ENCODE measurements around the gene IL6ST.

Gene IL6ST

DNA sequence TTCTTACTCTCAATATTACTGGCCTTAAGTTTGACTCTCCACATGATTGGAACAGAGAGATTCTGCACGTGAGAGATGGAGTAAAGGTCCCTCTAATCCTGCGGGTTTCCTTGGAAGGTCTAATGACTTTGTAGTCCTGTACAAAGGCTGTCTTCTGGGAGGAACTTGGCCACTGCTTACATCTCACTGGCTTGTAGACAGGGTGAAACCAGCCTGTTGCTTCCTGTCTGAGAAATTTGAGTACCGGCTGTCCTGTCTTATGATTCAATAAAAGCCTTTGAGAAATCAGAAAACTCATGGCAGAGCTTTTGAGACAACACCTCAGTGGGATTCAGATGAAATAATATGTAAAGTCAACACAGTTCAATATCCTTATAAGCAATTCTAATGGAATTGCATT is 100.6 kb downstream of the IL6ST start:
- DNase-seq (ENCODE audit: insufficient read length, low spot score), result no peak
- no peak for TF ChIP-seq POLR2A (IDR thresholded peaks at IDR 0.05; ENCODE audit: low read depth, low read length)
- no peak for TF ChIP-seq POU2F2 (IDR thresholded peaks at IDR 0.05; ENCODE audit: low read depth, low read length)
- no peak for TF ChIP-seq POLR2AphosphoS5 (IDR thresholded peaks at IDR 0.05; ENCODE audit: low read depth, low read length)
- TF ChIP-seq TAF1 (IDR thresholded peaks at IDR 0.05; ENCODE audit: low read depth, low read length), result no peak
- TF ChIP-seq PAX5 (IDR thresholded peaks at IDR 0.05; ENCODE audit: insufficient read depth, low read length, severe bottlenecking), result no peak
- TF ChIP-seq SPI1 (IDR thresholded peaks at IDR 0.05; ENCODE audit: low read depth, low read length), result no peak
- no peak for FAIRE-seq

DNA sequence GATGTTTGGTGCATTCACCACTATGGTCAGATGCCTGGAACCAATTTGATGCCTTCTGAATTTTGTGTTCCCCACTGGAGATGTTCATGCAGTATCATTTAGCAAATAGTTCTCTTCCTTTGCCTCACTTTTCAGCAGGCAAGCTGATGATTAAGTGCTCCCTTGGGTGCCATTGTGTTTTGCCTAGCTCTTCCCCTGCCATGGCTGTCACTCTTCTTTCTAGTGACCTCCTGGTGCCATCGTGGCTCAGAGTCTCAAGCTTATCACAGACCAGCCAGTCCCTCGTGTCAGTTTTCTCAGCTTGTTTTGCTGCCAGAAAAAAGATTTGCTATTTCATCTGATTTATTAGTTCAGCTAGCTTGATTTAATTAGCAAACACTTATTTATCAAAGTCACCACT is 102.3 kb downstream of the IL6ST start:
- no peak for TF ChIP-seq SPI1 (IDR thresholded peaks at IDR 0.05; ENCODE audit: low read depth, low read length)
- TF ChIP-seq POLR2AphosphoS5 (IDR thresholded peaks at IDR 0.05; ENCODE audit: low read depth, low read length), result no peak
- TF ChIP-seq POLR2A (IDR thresholded peaks at IDR 0.05; ENCODE audit: low read depth, low read length), result no peak
- TF ChIP-seq POU2F2 (IDR thresholded peaks at IDR 0.05; ENCODE audit: low read depth, low read length), result no peak
- no peak for TF ChIP-seq TAF1 (IDR thresholded peaks at IDR 0.05; ENCODE audit: low read depth, low read length)
- TF ChIP-seq PAX5 (IDR thresholded peaks at IDR 0.05; ENCODE audit: insufficient read depth, low read length, severe bottlenecking), result no peak
- FAIRE-seq (no peak), DNase-seq (ENCODE audit: insufficient read length, low spot score) (no peak)

GRCh38 chr5:55888205-55888604 is 106.6 kb downstream of the IL6ST start:
- FAIRE-seq, result no peak
- TF ChIP-seq POU2F2 (IDR thresholded peaks at IDR 0.05; ENCODE audit: low read depth, low read length) (no peak), POLR2AphosphoS5 (IDR thresholded peaks at IDR 0.05; ENCODE audit: low read depth, low read length) (no peak), PAX5 (IDR thresholded peaks at IDR 0.05; ENCODE audit: insufficient read depth, low read length, severe bottlenecking) (no peak), POLR2A (IDR thresholded peaks at IDR 0.05; ENCODE audit: low read depth, low read length) (no peak), SPI1 (IDR thresholded peaks at IDR 0.05; ENCODE audit: low read depth, low read length) (no peak), TAF1 (IDR thresholded peaks at IDR 0.05; ENCODE audit: low read depth, low read length) (no peak)
- DNase-seq (ENCODE audit: insufficient read length, low spot score), result no peak

DNA sequence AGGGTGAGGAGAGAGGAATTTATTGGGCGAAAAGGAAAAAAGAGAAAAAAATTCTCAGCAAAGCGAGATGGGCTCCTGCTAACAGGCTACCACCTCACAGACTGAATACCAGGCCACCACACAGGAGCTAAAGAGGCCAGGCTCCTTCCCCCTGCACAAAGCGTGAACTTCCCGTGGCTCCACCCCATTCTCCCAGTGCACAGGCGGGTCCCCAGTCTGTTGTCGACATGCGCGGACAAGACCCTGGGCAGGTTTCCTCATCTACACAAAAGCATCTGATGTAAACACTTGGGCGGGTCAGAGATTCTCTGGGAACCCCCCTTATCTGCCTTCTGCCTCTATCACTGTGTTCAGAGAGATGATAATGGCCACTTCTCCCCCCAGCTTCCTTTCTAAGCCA is 109.4 kb downstream of the IL6ST start:
- DNase-seq (ENCODE audit: insufficient read length, low spot score), result no peak
- no peak for FAIRE-seq
- TF ChIP-seq POLR2AphosphoS5 (IDR thresholded peaks at IDR 0.05; ENCODE audit: low read depth, low read length) (no peak), TAF1 (IDR thresholded peaks at IDR 0.05; ENCODE audit: low read depth, low read length) (no peak), POLR2A (IDR thresholded peaks at IDR 0.05; ENCODE audit: low read depth, low read length) (no peak), SPI1 (IDR thresholded peaks at IDR 0.05; ENCODE audit: low read depth, low read length) (no peak), POU2F2 (IDR thresholded peaks at IDR 0.05; ENCODE audit: low read depth, low read length) (no peak), PAX5 (IDR thresholded peaks at IDR 0.05; ENCODE audit: insufficient read depth, low read length, severe bottlenecking) (no peak)

All from GM12891 (cell line).